IMR-90 (cell line): ENCODE measurements around the gene IFRD1. TPM values are rescaled to one million over a fixed set of nuclear protein-coding genes. Genes with fewer than 3 reads are reported as not detected.
"Not testable (repeated sequence)": the region's sequence is repeated elsewhere in the genome, so short reads cannot be mapped to it uniquely, and the experiment has no call there.

Source experiments
- ATAC-seq: fragments of 200-7000 bp; cut with Tn5 transposase; 2 replicates; pipeline ENCODE4 v1.9.1; 2020; ENCODE audit warnings: low read depth, mild to moderate bottlenecking, moderate library complexity
- BruUV-seq: library from RNA; stranded (reverse); fragments of 400-500 nt; replicated peaks from 2 replicates; lab custom pipeline; 2021; lab: Mats Ljungman, UMichigan
- CTCF ChIA-PET: fragments of 300-600 bp; formaldehyde crosslinking; extraction: SDS; loops from one replicate; lab custom pipeline; 2021; ENCODE audit warnings: antibody characterized with exemption; lab: Yijun Ruan, JAX
- POLR2A ChIA-PET: fragments of 300-600 bp; sonication (Branson Sonifier 250); formaldehyde crosslinking; loops from one replicate; lab custom pipeline; 2022; ENCODE audit warnings: antibody characterized with exemption; ENCODE audit not compliant: unreplicated experiment; lab: Charles Lee
- DNase-seq: peaks from one replicate; pipeline ENCODE4 v3.0.0; 2013
- H2AFZ ChIP-seq: replicated peaks from 2 replicates; pipeline ENCODE3; 2013; ENCODE audit warnings: low read length, mild to moderate bottlenecking; ENCODE audit not compliant: poor library complexity
- H2AK5ac ChIP-seq: 2 replicates; pipeline ENCODE4 v1.6.1; 2013; ENCODE audit warnings: low read depth, low read length, inconsistent platforms
- H2AK9ac ChIP-seq: replicated peaks from 2 replicates; pipeline ENCODE3; 2013; ENCODE audit warnings: mild to moderate bottlenecking, low read depth, low read length, moderate library complexity; ENCODE audit not compliant: poor library complexity
- H2BK120ac ChIP-seq: 2 replicates; pipeline ENCODE4 v1.6.1; 2013; ENCODE audit warnings: low read depth, low read length, inconsistent platforms
- H2BK15ac ChIP-seq: 3 replicates; pipeline ENCODE4 v1.6.1; 2013; ENCODE audit warnings: low read depth, low read length, inconsistent platforms
- H2BK20ac ChIP-seq: 2 replicates; pipeline ENCODE4 v1.6.1; 2013; ENCODE audit warnings: low read depth, mild to moderate bottlenecking, inconsistent platforms, low read length, moderate library complexity
- H2BK5ac ChIP-seq: 2 replicates; pipeline ENCODE4 v1.6.1; 2013; ENCODE audit warnings: mild to moderate bottlenecking, low read depth, low read length, inconsistent platforms; ENCODE audit not compliant: poor library complexity, severe bottlenecking
- H3K14ac ChIP-seq: replicated peaks from 2 replicates; pipeline ENCODE4 v1.6.1; 2013; ENCODE audit warnings: low read depth, low read length, inconsistent platforms
- H3K18ac ChIP-seq: 2 replicates; pipeline ENCODE4 v1.6.1; 2013; ENCODE audit warnings: low read depth, low read length, control low read depth
- H3K23ac ChIP-seq: 2 replicates; pipeline ENCODE4 v1.6.1; 2013; ENCODE audit warnings: low read depth, low read length, inconsistent platforms
- H3K27ac ChIP-seq: 2 replicates; pipeline ENCODE4 v1.5.1; 2013; ENCODE audit warnings: mild to moderate bottlenecking, control low read depth, low read length; ENCODE audit not compliant: insufficient read depth
- H3K27me3 ChIP-seq: 2 replicates; pipeline ENCODE4 v1.6.1; 2013; ENCODE audit warnings: low read length; ENCODE audit not compliant: control insufficient read depth, insufficient read depth
- H3K36me3 ChIP-seq: 2 replicates; pipeline ENCODE4 v1.6.1; 2013; ENCODE audit warnings: low read length, mixed read lengths; ENCODE audit not compliant: control insufficient read depth, insufficient read depth
- H3K4ac ChIP-seq: 2 replicates; pipeline ENCODE4 v1.6.1; 2013; ENCODE audit warnings: low read depth, low read length, inconsistent platforms
- H3K4me1 ChIP-seq: 2 replicates; pipeline ENCODE4 v1.6.1; 2013; ENCODE audit warnings: low read length, mixed read lengths; ENCODE audit not compliant: control insufficient read depth, insufficient read depth
- H3K4me2 ChIP-seq: 2 replicates; pipeline ENCODE4 v1.6.1; 2013; ENCODE audit warnings: low read depth, mild to moderate bottlenecking, control low read depth, low read length, moderate library complexity
- H3K4me3 ChIP-seq: 2 replicates; pipeline ENCODE4 v1.5.1; 2013; ENCODE audit warnings: low read depth, mild to moderate bottlenecking, control low read depth, low read length, moderate library complexity; ENCODE audit not compliant: insufficient read depth
- H3K56ac ChIP-seq: 2 replicates; pipeline ENCODE4 v1.6.1; 2013; ENCODE audit warnings: low read length, inconsistent platforms; ENCODE audit not compliant: insufficient read depth; ENCODE audit errors: extremely low read depth
- H3K79me1 ChIP-seq, 2 experiments: 2 replicates each; pipeline ENCODE4 v1.6.1; 2013; ENCODE audit warnings: low read length in 2 of 2, inconsistent platforms in 1 of 2, low read depth in 1 of 2
- H3K9ac ChIP-seq: 2 replicates; pipeline ENCODE4 v1.6.1; 2013; ENCODE audit warnings: low read depth, low read length, control low read depth
- H3K9me1 ChIP-seq: 2 replicates; pipeline ENCODE4 v1.6.1; 2013; ENCODE audit warnings: low read length, inconsistent platforms; ENCODE audit not compliant: insufficient read depth
- H3K9me3 ChIP-seq: 2 replicates; pipeline ENCODE4 v1.6.1; 2013; ENCODE audit warnings: low read length; ENCODE audit not compliant: control insufficient read depth, insufficient read depth
- H4K20me1 ChIP-seq: 2 replicates; pipeline ENCODE4 v1.6.1; 2013; ENCODE audit warnings: low read length, inconsistent platforms; ENCODE audit not compliant: insufficient read depth
- H4K5ac ChIP-seq: 2 replicates; pipeline ENCODE4 v1.6.1; 2013; ENCODE audit warnings: mild to moderate bottlenecking, low read depth, low read length, control low read depth
- H4K8ac ChIP-seq, 2 experiments: 2 replicates each; pipeline ENCODE4 v1.6.1; 2013; ENCODE audit warnings: low read depth in 2 of 2, low read length in 2 of 2, control low read depth in 1 of 2, inconsistent platforms in 1 of 2
- H4K91ac ChIP-seq: 2 replicates; pipeline ENCODE4 v1.6.1; 2013; ENCODE audit warnings: low read depth, low read length, inconsistent platforms; ENCODE audit not compliant: insufficient read depth
- WGBS, 2 experiments: methylation state at CpG; one replicate each; pipeline versions ENCODE4 v1.1.5 to v1.1.7; 2013; ENCODE audit warnings: missing lambda C conversion rate in 2 of 2; ENCODE audit not compliant: insufficient read length in 1 of 2; ENCODE audit errors: extremely low coverage in 2 of 2; 5-methylcytosine and 5-hydroxymethylcytosine counted together
- dilution Hi-C: fragments of 300-500 bp; cut with HindIII; formaldehyde crosslinking; loops from one replicate; pipeline ENCODE4 v1.14.3; 2018; ENCODE audit warnings: low sequenced_read_pairs; ENCODE audit not compliant: unreplicated experiment
- in situ Hi-C: fragments of 300-500 bp; cut with MboI; formaldehyde crosslinking; loops from 3 replicates; pipeline ENCODE4 v1.14.3; 2019; ENCODE audit warnings: low sequenced_read_pairs, inconsistent platforms, mixed read lengths
- intact Hi-C: fragments of 100-400 bp; cut with micrococcal nuclease; formaldehyde crosslinking; loops from 2 replicates; pipeline ENCODE4 v1.10.0; 2022
- polyA plus RNA-seq, 3 experiments: library from polyadenylated mRNA; depleted of rRNA; stranded (reverse); fragments of >200 nt; gene quantifications; 2 replicates each; pipeline ENCODE4 v1.2.3, GENCODE V29; 2012; ENCODE audit warnings: low replicate concordance in 1 of 3
- total RNA-seq: library from RNA; depleted of rRNA; stranded (reverse); fragments of >200 nt; gene quantifications from 2 replicates; pipeline ENCODE4 v1.2.3, GENCODE V29; 2012

The IFRD1 gene
- total and polyA plus RNA-seq, 2 of the 4 experiments (the other 2 are of a cell fraction) = 18.3 to 25.3 TPM

DNA sequence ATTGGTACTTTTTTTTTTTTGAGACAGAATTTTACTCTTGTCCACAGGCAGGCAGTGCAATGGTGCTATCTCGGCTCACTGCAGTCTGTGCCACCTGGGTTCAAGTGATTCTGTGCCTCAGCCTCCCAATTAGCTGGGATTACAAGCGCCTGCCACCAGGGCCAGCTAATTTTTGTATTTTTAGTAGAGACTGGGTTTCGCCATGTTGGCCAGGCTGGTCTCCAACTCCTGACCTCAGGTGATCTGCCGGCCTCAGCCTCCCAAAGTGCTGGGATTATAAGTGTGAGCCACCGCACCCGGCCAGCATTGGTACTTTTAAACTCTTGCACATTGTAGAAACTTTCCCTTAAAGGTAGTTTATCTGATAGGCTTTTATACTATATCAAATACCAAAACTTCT is 3.9 kb downstream of the IFRD1 start:
- H3K4me3 ChIP-seq, H3K18ac ChIP-seq, dilution Hi-C loops, H3K56ac ChIP-seq, H2BK15ac ChIP-seq, H4K8ac ChIP-seq, H3K4me2 ChIP-seq, H3K9me1 ChIP-seq, POLR2A ChIA-PET, H4K5ac ChIP-seq, H3K4me1 ChIP-seq, H3K23ac ChIP-seq, in situ Hi-C loops, ATAC-seq, DNase-seq, BruUV-seq, H3K9me3 ChIP-seq, H2BK120ac ChIP-seq, intact Hi-C loops, H3K27me3 ChIP-seq, H2AFZ ChIP-seq, H2BK5ac ChIP-seq, H4K91ac ChIP-seq, H3K9ac ChIP-seq, H3K14ac ChIP-seq, H3K27ac ChIP-seq, H2AK9ac ChIP-seq, H2BK20ac ChIP-seq, H2AK5ac ChIP-seq, CTCF ChIA-PET, H3K4ac ChIP-seq: not testable (repeated sequence)
- peaks cover 23% of the 10 kb centered on the region for H3K36me3 ChIP-seq
- WGBS, 2 experiments = no CpG with 5 or more reads among the region's 6 CpGs
- H4K20me1 ChIP-seq = peaks cover 52% of the 10 kb centered on the region
- H3K79me1 ChIP-seq = peaks cover 11 to 45% of the 10 kb centered on the region in 2 experiments
